A673 (cell line): ENCODE results near the gene CLSTN2.

Source experiments
- CTCF ChIP-seq: fragments of 300-800, 200-600 bp; sonication (generic); conservative IDR thresholded peaks from 2 replicates; pipeline ENCODE4 v1.5.1; 2017; ENCODE audit warnings: low read depth, mild to moderate bottlenecking, antibody characterized with exemption, low read length, moderate library complexity, mixed read lengths
- EZH2 ChIP-seq: fragments of 200-600 bp; sonication (generic); IDR thresholded peaks from 2 replicates; pipeline ENCODE4 v1.6.1; 2017; ENCODE audit warnings: borderline replicate concordance, low read depth, mild to moderate bottlenecking, mixed read lengths, antibody characterized with exemption, low read length; ENCODE audit not compliant: poor library complexity, severe bottlenecking

- TF ChIP-seq CTCF (no peak), EZH2 (no peak)
These were observed 587.8 kb downstream of the CLSTN2 start for GRCh38 chr3:140522653-140523380.
